Measurements from ENCODE around the gene TSHZ3.

TSHZ3 gene

GRCh38 chr19:31261019-31261602 is 88.1 kb downstream of the TSHZ3 start:
- no peak for DNase-seq (ENCODE audit: low spot score)

GRCh38 chr19:31260171-31260933 is 88.9 kb downstream of the TSHZ3 start:
- no peak for DNase-seq (ENCODE audit: low spot score)

- DNase-seq (ENCODE audit: low spot score), result no peak
These were observed 90.8 kb downstream of the TSHZ3 start for GRCh38 chr19:31258211-31259052.

GRCh38 chr19:31257426-31258130 is 91.7 kb downstream of the TSHZ3 start:
- no peak for DNase-seq (ENCODE audit: low spot score)

DNA sequence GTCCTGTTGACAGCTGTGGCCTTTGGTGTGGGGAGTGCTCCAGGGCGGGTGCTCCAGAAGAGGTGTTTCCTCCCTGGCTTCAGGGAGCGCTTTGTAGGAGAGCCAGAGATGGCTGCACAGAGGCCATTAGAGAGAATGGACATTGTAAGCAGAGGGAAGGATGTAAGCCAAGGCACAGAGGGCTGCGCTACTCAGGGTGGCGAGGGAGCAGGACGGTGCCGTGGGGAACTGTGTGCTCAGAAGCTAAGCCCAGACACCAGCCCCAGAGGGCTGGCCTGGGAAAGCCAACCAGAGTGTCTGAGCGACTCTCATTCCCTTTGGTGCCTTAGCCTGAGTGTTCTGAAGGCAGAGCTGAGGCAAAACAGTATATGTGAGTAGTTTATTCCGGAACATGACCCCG is 92.2 kb downstream of the TSHZ3 start:
- no peak for DNase-seq (ENCODE audit: low spot score)

DNA sequence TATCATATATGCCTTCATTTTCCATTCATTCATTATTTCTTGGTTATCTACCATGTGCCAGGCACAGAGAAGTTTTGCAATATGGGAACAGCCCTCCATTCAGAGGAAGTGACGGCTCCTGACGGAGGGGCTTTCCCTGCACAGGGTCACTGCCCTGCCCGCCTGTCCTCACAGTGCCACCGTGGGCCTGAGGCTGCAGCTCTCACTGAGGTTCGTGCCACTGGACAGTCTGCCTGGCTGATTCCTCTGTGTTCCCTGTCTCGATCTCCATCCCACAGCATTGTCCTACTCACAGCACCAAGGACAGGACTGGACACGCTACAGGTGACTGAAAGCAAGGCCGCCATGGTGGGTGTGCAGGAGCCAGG is 92.7 kb downstream of the TSHZ3 start:
- DNase-seq (ENCODE audit: low spot score), result no peak

DNA sequence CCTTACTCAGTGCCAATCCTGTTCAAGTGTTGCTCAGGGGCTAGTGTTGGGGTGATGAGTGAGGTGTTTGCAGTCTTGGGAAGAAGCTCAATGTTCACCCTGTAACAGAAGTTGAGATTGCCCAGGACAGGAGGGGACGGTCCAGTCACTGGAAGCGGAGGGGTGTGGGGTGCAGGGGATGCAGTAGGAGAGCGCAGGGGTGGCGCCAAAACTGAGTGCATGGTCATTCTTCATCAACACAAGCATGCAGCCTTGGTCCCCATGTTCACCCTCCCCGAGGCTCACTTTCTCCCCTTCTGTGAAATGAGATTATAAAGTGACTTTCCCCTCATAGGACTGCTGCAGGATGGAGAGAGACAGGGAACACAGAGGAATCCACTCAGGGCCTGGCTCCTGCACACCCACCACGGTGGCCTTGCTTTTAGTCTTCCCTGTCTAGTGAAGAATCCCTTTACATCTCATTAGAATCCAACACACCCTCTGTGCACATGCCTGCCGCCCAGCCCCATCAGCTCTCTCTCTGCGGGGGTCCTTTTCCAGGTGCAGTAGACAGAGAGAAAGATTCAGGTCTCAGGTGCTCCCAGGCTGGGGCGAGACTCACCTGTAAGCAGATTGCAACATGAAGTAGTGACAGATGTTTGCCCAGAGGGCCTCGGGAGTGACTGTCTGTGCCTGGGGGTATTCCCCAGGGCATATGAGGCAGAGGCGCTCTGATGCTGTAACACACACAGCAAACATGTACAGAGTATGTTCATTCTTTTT is 93.2 kb downstream of the TSHZ3 start:
- no peak for DNase-seq (ENCODE audit: low spot score)

DNA sequence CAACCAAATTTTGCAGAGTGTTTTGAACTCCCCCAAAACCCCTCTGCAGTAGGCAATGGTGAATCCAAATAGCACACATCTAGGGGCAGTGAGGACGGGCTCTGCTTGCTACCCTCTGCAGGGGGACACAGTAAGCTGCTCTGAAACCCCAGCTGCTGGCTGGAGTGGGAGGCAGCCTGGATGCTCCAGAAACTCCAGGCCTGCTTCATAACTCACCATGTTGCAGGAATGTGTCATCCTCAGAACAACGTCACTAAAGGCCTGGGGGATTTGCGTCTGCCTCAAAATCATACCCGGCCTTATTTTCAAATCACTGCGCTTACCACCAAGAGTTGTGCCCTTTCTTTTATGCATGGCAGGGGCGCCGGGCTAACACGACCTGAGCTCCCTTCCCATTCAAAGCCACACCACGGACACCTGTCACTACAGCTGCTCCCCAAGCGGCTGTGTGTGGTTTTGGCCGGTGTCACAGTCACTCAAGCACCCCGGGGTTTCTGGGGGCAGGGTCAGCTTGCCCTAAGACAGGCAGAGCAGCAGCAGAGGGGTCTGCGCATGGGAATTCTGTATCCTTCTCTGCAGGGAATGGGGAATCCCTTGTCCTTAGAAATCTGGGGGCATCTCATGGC is 93.9 kb downstream of the TSHZ3 start:
- DNase-seq (ENCODE audit: low spot score), result no peak

- no peak for DNase-seq (ENCODE audit: low spot score)
These were observed 94.6 kb downstream of the TSHZ3 start for GRCh38 chr19:31254611-31255010.

DNA sequence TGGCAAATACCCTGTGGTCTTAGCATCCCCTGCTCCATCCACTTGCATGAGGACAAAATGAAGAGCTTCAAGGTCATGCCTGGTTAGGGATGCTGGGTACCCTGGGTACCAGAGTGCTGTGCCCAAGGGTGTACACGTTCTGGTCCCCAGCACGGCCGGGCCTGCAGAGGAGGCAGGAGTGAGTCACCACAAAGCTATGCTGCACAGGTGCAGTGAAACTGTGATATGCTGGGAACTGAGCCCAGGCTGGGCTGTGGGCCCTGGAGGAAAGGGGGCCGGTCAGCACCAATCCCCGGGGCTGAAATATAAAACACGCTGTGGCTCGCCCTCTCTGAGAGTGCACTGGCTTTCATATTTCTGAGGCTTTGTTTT is 95.1 kb downstream of the TSHZ3 start:
- DNase-seq (ENCODE audit: low spot score), result no peak

GRCh38 chr19:31253526-31254179 is 95.6 kb downstream of the TSHZ3 start:
- no peak for DNase-seq (ENCODE audit: low spot score)

GRCh38 chr19:31252441-31252840 is 96.8 kb downstream of the TSHZ3 start:
- no peak for DNase-seq (ENCODE audit: low spot score)

- DNase-seq (ENCODE audit: low spot score), result no peak
These were observed 100.0 kb downstream of the TSHZ3 start for GRCh38 chr19:31249217-31249616.

GRCh38 chr19:31235806-31236205 is 113.4 kb downstream of the TSHZ3 start:
- no peak for DNase-seq (ENCODE audit: low spot score)

- no peak for DNase-seq (ENCODE audit: low spot score)
These were observed 115.9 kb downstream of the TSHZ3 start for GRCh38 chr19:31233295-31233800.

DNA sequence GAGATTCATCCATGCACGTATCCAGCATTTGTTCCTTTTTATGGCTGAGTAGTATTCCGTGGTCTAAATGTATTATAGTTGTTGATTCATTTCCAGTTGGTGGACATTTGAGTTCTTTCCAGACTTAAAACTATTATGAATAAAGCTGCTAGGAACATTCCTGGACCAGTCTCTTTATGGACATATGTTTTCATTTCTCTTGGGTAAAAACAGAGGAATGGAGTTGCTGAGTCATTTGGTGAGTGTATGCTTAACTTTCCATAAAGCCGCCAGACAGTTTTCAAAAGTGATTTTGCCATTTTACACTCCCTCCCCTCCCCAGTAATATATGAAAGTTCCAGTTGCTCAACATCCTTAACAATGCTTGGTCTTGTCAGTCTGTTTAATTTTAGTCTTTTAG is 116.4 kb downstream of the TSHZ3 start:
- no peak for DNase-seq (ENCODE audit: low spot score)

DNA sequence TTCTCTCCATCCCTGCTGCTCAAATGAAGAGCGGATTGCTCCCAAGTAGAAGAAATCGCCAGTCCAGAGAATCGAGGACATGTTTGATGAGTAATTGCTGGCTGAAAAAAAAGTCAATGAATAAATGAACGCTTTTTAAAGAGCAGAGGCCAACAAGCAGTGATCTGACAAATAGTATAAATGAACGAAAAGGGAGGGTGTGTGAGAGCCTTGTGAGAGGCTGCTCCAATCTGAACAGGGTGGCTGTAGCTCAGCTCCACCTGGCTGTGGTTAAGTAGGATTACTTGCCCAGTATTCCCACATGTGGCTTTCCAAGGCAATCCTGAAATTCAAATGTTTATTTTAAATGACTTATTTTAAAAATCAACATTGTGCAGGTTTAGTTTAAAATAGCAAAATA is 117.1 kb downstream of the TSHZ3 start:
- DNase-seq (ENCODE audit: low spot score), result no peak

DNA sequence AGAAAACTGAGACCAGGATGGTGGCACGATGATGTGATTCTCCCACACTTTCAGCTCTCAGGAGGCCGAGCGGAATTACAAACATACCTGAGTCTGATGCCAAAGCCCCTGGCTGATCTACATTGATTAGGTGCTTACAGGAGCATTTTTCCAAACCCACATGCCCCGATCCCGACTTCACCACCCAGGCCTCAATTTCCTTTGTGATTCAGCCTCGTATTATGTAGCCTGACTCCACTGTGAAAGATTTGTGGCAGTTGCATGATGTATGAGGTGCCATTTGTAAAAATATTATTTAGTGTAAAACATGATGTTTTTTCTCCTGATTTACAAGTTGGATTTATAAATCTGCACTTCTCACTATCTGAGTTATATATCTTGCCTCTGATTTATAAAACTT is 118.0 kb downstream of the TSHZ3 start:
- no peak for DNase-seq (ENCODE audit: low spot score)

GRCh38 chr19:31226151-31226935 is 122.9 kb downstream of the TSHZ3 start:
- no peak for DNase-seq (ENCODE audit: low spot score)
